GM19238 (cell line): Measurements from ENCODE around the gene HSD17B1.

Experiments
- DNase-seq: peaks from one replicate; pipeline ENCODE4 v3.0.0; 2011; ENCODE audit warnings: low spot score; ENCODE audit not compliant: insufficient read length

Gene HSD17B1

DNA sequence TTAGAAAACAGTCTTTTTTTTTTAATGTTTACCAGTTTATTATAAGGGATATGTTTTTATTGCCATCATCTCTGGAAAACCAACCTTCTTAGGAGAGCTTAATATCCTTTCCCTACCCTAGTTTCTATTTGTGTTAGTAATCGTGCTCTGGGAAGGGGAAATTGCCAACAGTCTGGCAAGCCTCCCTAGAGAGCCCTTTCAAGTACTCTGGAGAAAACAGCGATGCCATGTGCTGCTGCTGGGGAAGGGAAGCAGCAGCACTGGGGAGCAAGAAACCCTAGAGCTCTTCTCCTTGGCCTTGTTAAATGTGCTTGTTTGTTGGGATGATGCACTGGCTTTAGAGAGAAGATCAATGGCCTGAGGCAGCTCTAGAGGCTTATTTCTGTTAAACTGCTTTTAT is 46.2 kb downstream of the HSD17B1 start:
- no peak for DNase-seq

GRCh38 chr17:42603318-42603717 is 50.6 kb downstream of the HSD17B1 start:
- DNase-seq, result no peak
